ENCODE measurements around the gene PTH1R.

- TF ChIP-seq MAX (IDR thresholded peaks at IDR 0.05) (no peak), CTCF (IDR thresholded peaks at IDR 0.05 in 2 of 3, conservative IDR thresholded peaks at IDR 0.05 in 1 of 3; ENCODE audit: borderline replicate concordance in 1 of 3, insufficient read depth in 1 of 3, low read depth in 2 of 3, low read length in 2 of 3) (no peak), RAD21 (IDR thresholded peaks at IDR 0.05; ENCODE audit: low read depth) (no peak), POLR2A (IDR thresholded peaks at IDR 0.05; ENCODE audit: borderline replicate concordance, extremely low read depth, insufficient read depth, insufficient read length) (no peak), POLR2AphosphoS5 (IDR thresholded peaks at IDR 0.05; ENCODE audit: low read depth, low read length) (no peak)
Observed at GRCh38 chr3:46893146-46893748, 15.7 kb downstream of the PTH1R start.

All from HCT116 (cell line).